ENCODE results near the gene NUBP2.

DNA sequence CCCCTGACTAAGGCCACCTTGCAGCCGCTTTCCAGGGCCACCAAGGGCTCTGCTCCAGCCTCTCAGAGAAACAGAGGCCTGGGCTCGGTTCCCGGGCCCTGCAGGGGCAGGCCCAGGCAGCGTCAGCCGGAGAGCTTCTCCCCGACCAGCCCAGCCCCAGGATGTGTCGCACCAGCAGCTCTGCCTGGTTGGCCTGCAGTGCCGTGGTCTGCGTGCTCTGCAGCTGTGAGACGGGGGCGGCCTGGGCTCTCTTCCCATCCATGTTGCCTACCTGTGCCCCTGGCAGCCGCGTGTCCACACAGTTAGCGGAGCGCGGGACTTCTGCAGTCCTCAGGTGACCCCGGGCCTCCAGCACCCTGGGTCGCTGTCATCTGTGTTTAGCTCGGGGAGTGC is 5.9 kb downstream of the NUBP2 start:
- no peak for TF ChIP-seq POLR2A (IDR thresholded peaks at IDR 0.05)
- TF ChIP-seq CTCF (IDR thresholded peaks at IDR 0.05), result no peak
- TF ChIP-seq EP300 (IDR thresholded peaks at IDR 0.05), result no peak
- no peak for TF ChIP-seq POLR2AphosphoS5 (IDR thresholded peaks at IDR 0.05)
